Astrocyte (in vitro differentiated cells and primary cell): ENCODE results near the gene PAOX. TPM values are rescaled to one million over a fixed set of nuclear protein-coding genes. Genes with fewer than 3 reads are reported as not detected.
A peak's percentile ranks its signal among the peaks of the same experiment; 100 is the strongest.

Experiments used
- DNase-seq: peaks from one replicate; pipeline ENCODE4 v3.0.0-alpha.2; 2010; ENCODE audit warnings: low read depth
- FAIRE-seq: peaks from 2 replicates; lab custom pipeline; 2011; peaks lifted over from hg19 to GRCh38; lab: Jason Lieb, UNC
- H2AFZ ChIP-seq: 2 replicates; pipeline ENCODE4 v1.6.0; 2012; ENCODE audit warnings: low read depth, low read length, inconsistent platforms
- H3K27ac ChIP-seq: 2 replicates; pipeline ENCODE4 v1.5.1; 2011; ENCODE audit warnings: low read depth, low read length, inconsistent platforms
- H3K27me3 ChIP-seq: 2 replicates; pipeline ENCODE4 v1.6.0; 2011; ENCODE audit warnings: low read length, inconsistent platforms; ENCODE audit not compliant: insufficient read depth
- H3K36me3 ChIP-seq: 2 replicates; pipeline ENCODE4 v1.5.1; 2011; ENCODE audit warnings: low read length, inconsistent platforms; ENCODE audit not compliant: insufficient read depth
- H3K4me1 ChIP-seq: 2 replicates; pipeline ENCODE4 v1.5.1; 2011; ENCODE audit warnings: low read length, inconsistent platforms; ENCODE audit not compliant: insufficient read depth
- H3K4me2 ChIP-seq: 2 replicates; pipeline ENCODE4 v1.6.0; 2012; ENCODE audit warnings: low read length, inconsistent platforms
- H3K4me3 ChIP-seq: 2 replicates; pipeline ENCODE4 v1.5.1; 2011; ENCODE audit warnings: low read depth, mild to moderate bottlenecking, low read length, inconsistent platforms; ENCODE audit not compliant: insufficient read depth
- H3K79me2 ChIP-seq: 2 replicates; pipeline ENCODE4 v1.6.0; 2012; ENCODE audit warnings: mild to moderate bottlenecking, low read length, inconsistent platforms; ENCODE audit not compliant: insufficient read depth
- H3K9ac ChIP-seq: 2 replicates; pipeline ENCODE4 v1.6.0; 2012; ENCODE audit warnings: mild to moderate bottlenecking, low read length, inconsistent platforms
- H3K9me3 ChIP-seq: 2 replicates; pipeline ENCODE4 v1.5.1; 2012; ENCODE audit warnings: low read depth, mild to moderate bottlenecking, low read length, inconsistent platforms; ENCODE audit not compliant: insufficient read depth
- H4K20me1 ChIP-seq: 2 replicates; pipeline ENCODE4 v1.6.0; 2012; ENCODE audit warnings: low read length, inconsistent platforms; ENCODE audit not compliant: insufficient read depth
- H3K27ac Mint-ChIP-seq: one replicate; pipeline ENCODE4 v1.8.0; 2021; ENCODE audit warnings: mild to moderate bottlenecking, mixed read lengths; ENCODE audit not compliant: unreplicated experiment
- H3K27me3 Mint-ChIP-seq: one replicate; pipeline ENCODE4 v1.8.0; 2021; ENCODE audit warnings: low read depth, mixed read lengths; ENCODE audit not compliant: unreplicated experiment
- H3K36me3 Mint-ChIP-seq: one replicate; pipeline ENCODE4 v1.8.0; 2021; ENCODE audit warnings: low read depth, mixed read lengths; ENCODE audit not compliant: unreplicated experiment
- H3K4me1 Mint-ChIP-seq: one replicate; pipeline ENCODE4 v1.8.0; 2021; ENCODE audit warnings: low read depth, mixed read lengths; ENCODE audit not compliant: unreplicated experiment
- H3K4me3 Mint-ChIP-seq: one replicate; pipeline ENCODE4 v1.8.0; 2021; ENCODE audit warnings: mild to moderate bottlenecking, moderate library complexity, mixed read lengths; ENCODE audit not compliant: unreplicated experiment
- H3K9me3 Mint-ChIP-seq: one replicate; pipeline ENCODE4 v1.8.0; 2021; ENCODE audit warnings: mild to moderate bottlenecking, mixed read lengths; ENCODE audit not compliant: unreplicated experiment
- EZH2 ChIP-seq: IDR thresholded peaks from 2 replicates; pipeline ENCODE4 v1.6.1; 2012; ENCODE audit warnings: mild to moderate bottlenecking, low read length, inconsistent platforms; ENCODE audit not compliant: insufficient read depth
- total RNA-seq: library from RNA; stranded (reverse); gene quantifications from 2 replicates; pipeline ENCODE4 v1.2.1, GENCODE V29; 2021
- TF ChIP-seq, protein P1 (sequence below): IDR thresholded peaks from 2 replicates; pipeline ENCODE4 v1.5.1; 2011; ENCODE audit warnings: low read depth, mild to moderate bottlenecking, inconsistent platforms, low read length, moderate library complexity; ENCODE audit not compliant: insufficient read depth

Gene PAOX
- total RNA-seq, 1 donor from 2014 or later, result 7.9 TPM

DNA sequence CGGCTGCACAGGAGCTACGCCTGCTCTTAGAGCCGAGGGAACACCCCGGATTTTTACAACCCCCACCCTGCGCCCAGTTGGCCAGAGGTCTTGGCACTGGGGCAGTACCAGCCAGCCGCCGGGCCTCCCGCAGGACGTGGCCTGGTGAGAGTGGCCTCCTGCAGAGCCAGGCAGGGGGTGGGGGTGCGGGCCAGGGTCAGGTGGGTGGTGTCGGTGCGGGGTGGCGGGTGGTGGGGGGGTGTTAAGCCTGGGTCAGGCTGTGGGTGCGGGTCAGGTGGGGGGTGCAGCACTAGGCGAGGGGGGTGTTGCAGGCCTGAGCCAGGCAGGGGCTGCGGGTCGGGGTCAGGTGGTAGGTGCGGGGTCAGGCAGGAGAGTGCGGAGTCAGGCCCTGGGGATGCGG is 6.6 kb upstream of the PAOX start:
- Histone ChIP-seq H3K36me3 (peaks cover 4% of the 10 kb centered on the region), H3K4me1 (no peaks in the 10 kb centered on the region), H2AFZ (no peak overlapping the region), H3K4me3 (peak overlapping the region; percentile 1), H3K9ac (peak overlapping the region; percentile 31), H4K20me1 (peaks cover 5% of the 10 kb centered on the region), H3K9me3 (no peaks in the 10 kb centered on the region), H3K27me3 (no peaks in the 10 kb centered on the region), H3K4me2 (peak overlapping the region; percentile 74), H3K79me2 (peaks cover 9% of the 10 kb centered on the region), H3K27ac (no peak overlapping the region)
- FAIRE-seq (no peak), DNase-seq (no peak)
- Mint-ChIP-seq H3K9me3 (peaks cover 2% of the 10 kb centered on the region), H3K4me1 (peaks cover 2% of the 10 kb centered on the region), H3K36me3 (peaks cover 4% of the 10 kb centered on the region), H3K27ac (no peak overlapping the region), H3K27me3 (peaks cover 14% of the 10 kb centered on the region), H3K4me3 (peak overlapping the region; percentile 72)
- no peak for TF ChIP-seq EZH2
- TF ChIP-seq, protein P1, sequence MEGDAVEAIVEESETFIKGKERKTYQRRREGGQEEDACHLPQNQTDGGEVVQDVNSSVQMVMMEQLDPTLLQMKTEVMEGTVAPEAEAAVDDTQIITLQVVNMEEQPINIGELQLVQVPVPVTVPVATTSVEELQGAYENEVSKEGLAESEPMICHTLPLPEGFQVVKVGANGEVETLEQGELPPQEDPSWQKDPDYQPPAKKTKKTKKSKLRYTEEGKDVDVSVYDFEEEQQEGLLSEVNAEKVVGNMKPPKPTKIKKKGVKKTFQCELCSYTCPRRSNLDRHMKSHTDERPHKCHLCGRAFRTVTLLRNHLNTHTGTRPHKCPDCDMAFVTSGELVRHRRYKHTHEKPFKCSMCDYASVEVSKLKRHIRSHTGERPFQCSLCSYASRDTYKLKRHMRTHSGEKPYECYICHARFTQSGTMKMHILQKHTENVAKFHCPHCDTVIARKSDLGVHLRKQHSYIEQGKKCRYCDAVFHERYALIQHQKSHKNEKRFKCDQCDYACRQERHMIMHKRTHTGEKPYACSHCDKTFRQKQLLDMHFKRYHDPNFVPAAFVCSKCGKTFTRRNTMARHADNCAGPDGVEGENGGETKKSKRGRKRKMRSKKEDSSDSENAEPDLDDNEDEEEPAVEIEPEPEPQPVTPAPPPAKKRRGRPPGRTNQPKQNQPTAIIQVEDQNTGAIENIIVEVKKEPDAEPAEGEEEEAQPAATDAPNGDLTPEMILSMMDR, result no peak

DNA sequence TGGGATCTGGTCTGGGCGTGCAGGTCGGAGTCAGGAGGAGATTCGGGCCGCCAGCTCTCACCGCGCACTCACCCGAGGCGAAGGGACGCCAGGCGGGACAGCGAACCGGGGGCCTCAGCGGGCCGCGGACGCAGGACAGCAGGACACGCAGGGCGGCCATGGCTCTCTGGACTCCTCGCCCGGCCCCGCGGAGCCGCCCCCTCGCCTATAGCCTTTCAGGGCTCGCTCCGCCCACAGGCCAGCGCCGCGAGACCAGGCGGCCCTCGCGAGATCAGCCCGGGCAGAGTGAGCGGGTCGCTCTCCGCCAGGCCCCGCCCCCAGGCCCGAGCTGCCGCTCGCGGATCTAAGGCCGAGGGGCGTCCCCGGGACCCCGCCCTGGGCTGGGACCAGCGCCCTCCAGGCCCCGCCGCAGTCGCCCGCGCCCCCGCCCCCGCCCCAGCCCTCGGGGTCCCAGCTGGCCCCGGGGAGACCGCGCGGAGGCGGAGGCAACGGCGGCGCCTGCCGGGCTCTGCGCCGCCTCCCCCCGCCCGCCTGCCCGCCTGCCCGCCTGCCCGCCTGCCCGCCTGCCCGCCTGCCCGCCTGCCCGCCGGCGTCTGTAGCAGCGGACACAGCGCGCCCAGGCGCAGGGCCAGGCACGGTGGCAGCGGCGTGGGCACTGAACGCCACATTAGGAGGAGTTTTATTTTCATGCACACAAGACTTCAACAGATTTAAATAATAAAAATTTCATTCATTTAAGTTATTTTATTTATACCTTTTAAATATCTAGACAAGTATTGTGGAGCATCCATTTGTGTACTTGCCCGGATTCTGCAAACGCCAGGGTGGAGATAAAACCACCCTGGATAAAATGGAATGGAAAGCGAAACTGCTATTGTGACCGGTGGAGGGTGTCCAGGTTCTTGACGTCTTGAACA is 5.6 kb upstream of the PAOX start, which contains the start of gene ECHS1:
Gene ECHS1, minus strand, starts transcription at position 181 of the 917 bp plus-strand sequence. Its CDS starts 21 bp downstream, at position 160.
- TF ChIP-seq, protein P1, result no peak
- TF ChIP-seq EZH2, result no peak
- H2AFZ ChIP-seq, result peak within 1 kb of the TSS; percentile 80

More for the DNA sequence above, 5.6 kb upstream of the PAOX start, which contains the start of gene ECHS1:
- peaks cover 2% of the 10 kb centered on the region for H3K4me1 Mint-ChIP-seq
- peaks cover 7% of the 10 kb centered on the region for H3K4me1 ChIP-seq
- no peaks in the 10 kb centered on the region for H3K27me3 ChIP-seq
- peaks cover 9% of the 10 kb centered on the region for H3K79me2 ChIP-seq
- DNase-seq (peak; percentile 63), FAIRE-seq (no peak)
- H3K27ac Mint-ChIP-seq, result peak within 1 kb of the TSS; percentile 34
- H3K9ac ChIP-seq, result peak within 1 kb of the TSS; percentile 83
- H3K9me3 ChIP-seq, result no peaks in the 10 kb centered on the region
- peak within 1 kb of the TSS; percentile 70 for H3K4me3 ChIP-seq
- H3K36me3 Mint-ChIP-seq, result peaks cover 4% of the 10 kb centered on the region
- peaks cover 4% of the 10 kb centered on the region for H3K36me3 ChIP-seq
- peaks cover 5% of the 10 kb centered on the region for H4K20me1 ChIP-seq
- H3K4me3 Mint-ChIP-seq, result peak within 1 kb of the TSS; percentile 88
- peaks cover 2% of the 10 kb centered on the region for H3K9me3 Mint-ChIP-seq
- H3K4me2 ChIP-seq, result peak within 1 kb of the TSS; percentile 77
- peaks cover 14% of the 10 kb centered on the region for H3K27me3 Mint-ChIP-seq
- no peak within 1 kb of the TSS for H3K27ac ChIP-seq
